K562 treated with DMSO at 1 percent for 4 hours (cell line): ENCODE results near the gene NUDT16L1. TPM values are rescaled to one million over a fixed set of nuclear protein-coding genes. Genes with fewer than 3 reads are reported as not detected.

Experiments used
- total RNA-seq: library from RNA; unstranded; fragments of 300-600 nt; gene quantifications from 2 replicates; pipeline ENCODE4 v1.2.3, GENCODE V29; 2022; ENCODE audit not compliant: insufficient read depth

NUDT16L1 gene
- 33.0 and 34.5 TPM in 2 replicates for total RNA-seq

DNA sequence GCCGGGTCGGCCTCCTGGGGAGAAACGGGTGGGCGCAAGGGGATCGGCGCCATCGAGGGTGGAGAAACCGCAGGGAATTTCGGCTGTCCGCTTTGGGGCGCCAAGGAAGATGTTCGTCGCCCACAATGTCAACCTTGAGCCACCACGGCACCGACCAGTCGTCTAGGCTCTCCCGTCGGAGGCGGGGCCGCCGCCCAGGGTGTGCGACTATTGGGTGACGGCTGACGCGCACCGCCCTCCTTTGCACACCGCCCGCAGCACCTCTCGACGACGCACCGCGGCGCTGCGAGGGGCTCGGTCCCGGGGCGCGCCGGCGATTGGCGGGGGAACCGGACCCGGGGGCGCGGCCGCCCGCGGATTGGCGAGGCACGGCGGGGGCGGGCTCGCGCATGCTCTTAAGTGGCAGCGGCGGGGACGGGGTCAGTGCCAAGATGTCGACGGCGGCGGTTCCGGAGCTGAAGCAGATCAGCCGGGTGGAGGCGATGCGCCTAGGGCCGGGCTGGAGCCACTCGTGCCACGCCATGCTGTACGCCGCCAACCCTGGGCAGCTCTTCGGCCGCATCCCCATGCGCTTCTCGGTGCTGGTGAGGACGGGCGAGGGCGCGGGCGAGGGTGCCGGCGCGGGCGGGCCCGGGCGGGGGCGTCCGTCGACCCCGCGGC is at the start of gene NUDT16L1:
TSS of gene NUDT16L1 (plus strand) at position 267 of the 660 bp plus-strand sequence. CDS start at position 432, 165 bp downstream.

DNA sequence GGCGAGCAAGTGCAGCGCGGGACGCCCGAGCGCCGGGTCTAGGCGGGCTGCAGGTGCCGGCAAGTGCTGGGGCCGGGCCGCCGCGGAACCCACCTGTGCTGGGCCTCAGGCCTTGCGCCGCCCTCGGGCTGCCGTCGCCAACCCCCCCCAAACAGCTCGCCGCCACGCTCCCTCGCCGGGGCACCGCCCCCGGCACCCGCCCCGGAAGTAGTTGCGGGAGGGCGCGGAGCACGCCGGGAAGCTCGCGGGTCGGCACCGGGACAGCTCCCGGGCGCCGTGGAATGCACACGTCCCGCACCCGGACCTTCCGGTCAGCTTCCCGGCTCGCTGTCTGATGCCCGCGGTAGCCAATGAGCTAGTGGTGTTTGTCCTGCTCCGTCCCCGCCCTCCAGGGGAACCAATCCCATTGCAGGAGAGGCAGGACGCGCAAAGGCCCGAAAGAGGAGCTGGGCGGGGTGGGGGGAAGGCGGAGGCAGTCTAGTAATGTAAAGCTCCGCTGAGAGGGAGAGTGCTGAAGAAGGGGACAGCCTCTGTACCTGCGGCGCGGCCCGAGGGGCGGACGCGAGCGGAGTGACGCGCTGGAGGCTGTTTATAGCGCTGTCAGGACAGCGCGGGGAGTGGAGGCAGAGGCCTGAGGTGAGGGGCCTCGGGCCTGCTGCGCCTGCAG is 40.8 kb downstream of the NUDT16L1 start, which contains the start of the genes ANKS3 and DNAAF8:
TSS of gene ANKS3 (minus strand) at position 209 of the 667 bp plus-strand sequence. CDS start 4,122 bp downstream, outside the sequence.
TSS of gene DNAAF8 (plus strand) at position 475 of the 667 bp plus-strand sequence. CDS start 1,978 bp downstream, outside the sequence.

Other genes with a start within 250 kb of the NUDT16L1 start
- 61.3 and 68.3 TPM in 2 replicates for gene NMRAL1, start 218.9 kb upstream of the NUDT16L1 start, total RNA-seq
- gene HMOX2, start 217.2 kb upstream of the NUDT16L1 start, total RNA-seq = 53.2 and 64.3 TPM in 2 replicates
- gene CDIP1, start 154.8 kb upstream of the NUDT16L1 start, total RNA-seq = 1.5 TPM in 1 of 2 replicates, not detected in the other
- not detected in 2 replicates for gene C16orf96, start 137.2 kb upstream of the NUDT16L1 start, total RNA-seq
- gene UBALD1, start 78.7 kb upstream of the NUDT16L1 start, total RNA-seq = 38.6 and 59.4 TPM in 2 replicates
- 32.3 and 32.7 TPM in 2 replicates for gene MGRN1, start 68.7 kb upstream of the NUDT16L1 start, total RNA-seq
- 9.8 and 11.0 TPM in 2 replicates for gene ANKS3, start 40.7 kb downstream of the NUDT16L1 start, total RNA-seq
- gene DNAAF8, start 41.0 kb downstream of the NUDT16L1 start, total RNA-seq = not detected in 2 replicates
- gene ZNF500, start 73.6 kb downstream of the NUDT16L1 start, total RNA-seq = 5.0 and 7.2 TPM in 2 replicates
- not detected in 2 replicates for gene SEPTIN12, start 94.8 kb downstream of the NUDT16L1 start, total RNA-seq
- gene SMIM22, start 101.8 kb downstream of the NUDT16L1 start, total RNA-seq = not detected in 2 replicates
- gene ROGDI, start 109.1 kb downstream of the NUDT16L1 start, total RNA-seq = 21.6 and 22.9 TPM in 2 replicates
- gene GLYR1, start 153.7 kb downstream of the NUDT16L1 start, total RNA-seq = 58.3 and 69.1 TPM in 2 replicates
- 48.4 and 59.7 TPM in 2 replicates for gene UBN1, start 153.9 kb downstream of the NUDT16L1 start, total RNA-seq
- not detected in 2 replicates for gene PPL, start 243.6 kb downstream of the NUDT16L1 start, total RNA-seq